HG02759 (cell line): Measurements from ENCODE around the gene MAP3K20.
"Not testable (repeated sequence)": the region's sequence is repeated elsewhere in the genome, so short reads cannot be mapped to it uniquely, and the experiment has no call there.

Source experiments
- ATAC-seq: cut with Tn5 transposase; IDR thresholded peaks from one replicate; pipeline ENCODE4 v1.9.1; 2021; ENCODE audit warnings: mild to moderate bottlenecking, moderate library complexity; ENCODE audit not compliant: unreplicated experiment

The MAP3K20 gene

GRCh38 chr2:173262356-173262755, 186.7 kb downstream of the MAP3K20 start:
- ATAC-seq: not testable (repeated sequence)

DNA sequence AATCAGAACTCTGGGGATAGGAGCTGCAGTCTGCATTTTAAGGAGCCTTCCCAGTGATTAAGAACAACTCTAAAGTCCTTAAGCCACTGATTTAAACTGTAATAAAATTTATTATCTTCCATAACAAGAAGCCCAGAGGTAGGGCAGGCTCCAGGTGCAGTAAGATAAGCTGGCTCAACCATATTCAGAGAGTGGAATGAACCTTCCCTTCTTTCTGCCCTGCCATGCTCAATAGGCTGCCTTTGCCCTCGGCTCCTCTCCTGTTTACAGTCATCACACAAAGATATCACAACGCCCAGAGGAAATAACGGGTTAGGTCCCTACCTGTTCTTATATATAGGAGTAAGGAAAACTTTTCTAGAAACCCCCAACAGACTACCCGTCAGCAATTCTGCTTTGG, 188.5 kb downstream of the MAP3K20 start:
- ATAC-seq: no peak

- peak; percentile 96 for ATAC-seq
Observed at GRCh38 chr2:173264603-173265366, 189.1 kb downstream of the MAP3K20 start.

GRCh38 chr2:173271135-173271534, 195.5 kb downstream of the MAP3K20 start:
- ATAC-seq: no peak

DNA sequence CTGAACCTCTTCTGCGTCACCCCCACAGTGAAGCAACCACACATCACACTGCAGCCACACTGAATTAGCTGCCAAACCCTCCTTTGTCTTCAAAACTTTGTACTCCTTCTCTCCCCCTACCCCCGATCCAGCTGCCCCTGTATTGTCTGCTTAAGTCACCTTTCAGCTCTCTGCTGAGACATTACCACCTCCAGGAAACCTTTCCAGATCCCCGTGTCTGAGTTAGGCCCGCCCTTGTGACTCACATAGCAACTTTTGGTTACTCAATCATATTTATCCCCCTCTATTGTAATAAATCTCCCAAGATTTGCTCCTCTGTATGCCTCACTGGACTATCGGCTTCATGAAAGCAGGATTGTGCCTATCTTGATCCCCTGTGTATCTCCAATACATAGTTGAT, 196.2 kb downstream of the MAP3K20 start:
- no peak for ATAC-seq

DNA sequence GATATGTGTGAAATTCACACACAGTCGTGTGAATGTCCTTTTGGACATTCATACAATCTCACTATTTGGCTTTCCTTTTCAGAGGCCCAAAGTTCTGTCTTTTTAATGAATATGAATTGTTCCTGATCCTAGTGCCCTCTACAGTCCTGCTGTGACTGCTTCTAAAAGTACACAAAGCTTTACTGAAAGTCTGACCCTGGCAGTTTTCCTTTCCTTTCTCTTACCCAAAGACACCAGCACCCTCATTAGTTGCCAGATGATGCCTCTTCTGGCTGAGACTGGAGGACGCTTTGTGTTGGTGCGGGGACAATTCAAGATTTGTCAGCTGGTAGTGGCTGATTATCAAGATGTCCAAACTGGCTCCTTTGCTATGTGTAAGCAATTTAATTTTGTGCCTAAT, 197.2 kb downstream of the MAP3K20 start:
- ATAC-seq: no peak

DNA sequence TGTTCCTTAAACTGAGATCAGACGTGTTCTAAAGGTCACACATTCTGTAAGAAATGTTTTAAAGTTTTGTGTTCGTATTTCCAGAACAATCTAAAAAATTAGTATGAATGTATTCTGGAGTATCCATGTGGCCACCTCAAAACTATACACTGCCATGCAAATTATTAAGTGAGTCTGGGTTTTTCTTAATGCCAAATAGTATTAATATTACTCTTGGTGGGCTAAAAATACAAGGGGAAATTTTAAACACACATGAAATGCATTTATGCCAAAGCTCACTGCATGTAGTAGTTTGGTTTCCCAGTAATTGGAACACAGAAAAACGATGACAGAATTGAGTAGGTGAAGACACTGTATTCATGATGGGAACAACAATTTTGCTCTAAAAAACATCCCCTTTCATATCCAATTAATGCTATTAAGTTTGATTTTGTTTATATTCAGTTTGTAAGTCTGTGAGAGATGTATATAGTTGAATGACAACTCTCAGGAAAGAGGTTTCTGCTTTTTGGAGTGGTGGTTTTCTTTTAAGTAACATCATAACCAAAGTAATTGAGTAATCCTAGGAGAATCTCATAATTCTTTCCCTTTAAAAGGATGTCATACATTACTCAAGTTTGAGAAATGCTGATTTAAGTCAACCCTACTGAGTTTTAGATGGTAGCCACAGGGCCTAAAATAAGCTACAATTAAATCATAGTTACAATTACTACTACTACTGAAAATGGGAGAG, 203.3 kb downstream of the MAP3K20 start:
- no peak for ATAC-seq

DNA sequence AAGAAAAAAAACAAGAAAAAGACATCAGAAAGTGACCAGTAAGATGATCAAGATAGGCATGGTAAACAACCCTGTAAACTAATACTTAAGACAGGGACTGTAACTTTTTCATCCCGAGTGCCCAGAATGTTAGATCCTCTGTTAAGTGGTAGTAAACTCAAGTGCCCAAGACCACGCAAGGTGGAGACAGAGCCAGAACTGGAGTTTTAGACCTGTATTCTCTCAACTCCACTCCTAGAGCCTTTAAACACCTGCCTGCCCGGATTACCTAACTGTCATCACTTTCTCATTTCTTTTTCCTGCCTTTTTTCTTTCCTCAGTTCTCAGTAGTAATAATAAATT, 203.9 kb downstream of the MAP3K20 start:
- ATAC-seq: no peak

DNA sequence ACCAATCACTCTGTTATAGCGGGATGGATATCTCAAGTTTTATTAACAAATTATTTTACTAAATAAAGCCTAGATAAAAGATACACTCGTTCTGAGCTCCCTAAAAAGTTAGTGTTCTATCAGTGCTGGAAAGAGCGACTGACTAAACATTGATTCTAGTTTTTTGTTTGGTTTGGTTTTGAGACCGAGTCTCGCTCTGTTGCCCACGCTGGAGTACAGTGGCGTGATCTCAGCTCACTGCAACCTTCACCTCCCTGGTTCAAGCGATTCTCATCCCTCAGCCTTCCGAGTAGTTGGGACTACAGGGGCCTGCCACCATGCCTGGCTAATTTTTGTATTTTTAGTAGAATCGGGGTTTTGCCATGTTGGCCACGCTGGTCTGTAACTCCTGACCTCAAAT, 205.2 kb downstream of the MAP3K20 start:
- no peak for ATAC-seq

DNA sequence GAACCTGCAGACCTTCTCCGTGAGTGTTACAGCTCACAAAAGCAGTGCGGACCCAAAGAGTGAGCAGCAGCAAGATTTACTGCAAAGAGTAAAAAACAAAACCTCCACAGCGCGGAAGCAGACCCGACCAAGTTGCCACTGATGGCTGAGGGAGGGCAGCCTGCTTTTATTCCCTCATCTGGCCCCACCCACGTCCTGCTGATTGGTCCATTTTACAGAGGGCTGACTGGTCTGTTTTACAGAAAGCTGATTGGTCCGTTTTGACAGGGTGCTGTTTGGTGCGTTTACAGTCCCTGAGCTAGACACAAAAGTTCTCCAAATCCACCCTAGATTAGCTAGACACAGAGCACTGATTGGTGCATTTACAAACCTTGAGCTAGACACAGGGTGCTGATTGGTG, 206.3 kb downstream of the MAP3K20 start:
- ATAC-seq: not testable (repeated sequence)

DNA sequence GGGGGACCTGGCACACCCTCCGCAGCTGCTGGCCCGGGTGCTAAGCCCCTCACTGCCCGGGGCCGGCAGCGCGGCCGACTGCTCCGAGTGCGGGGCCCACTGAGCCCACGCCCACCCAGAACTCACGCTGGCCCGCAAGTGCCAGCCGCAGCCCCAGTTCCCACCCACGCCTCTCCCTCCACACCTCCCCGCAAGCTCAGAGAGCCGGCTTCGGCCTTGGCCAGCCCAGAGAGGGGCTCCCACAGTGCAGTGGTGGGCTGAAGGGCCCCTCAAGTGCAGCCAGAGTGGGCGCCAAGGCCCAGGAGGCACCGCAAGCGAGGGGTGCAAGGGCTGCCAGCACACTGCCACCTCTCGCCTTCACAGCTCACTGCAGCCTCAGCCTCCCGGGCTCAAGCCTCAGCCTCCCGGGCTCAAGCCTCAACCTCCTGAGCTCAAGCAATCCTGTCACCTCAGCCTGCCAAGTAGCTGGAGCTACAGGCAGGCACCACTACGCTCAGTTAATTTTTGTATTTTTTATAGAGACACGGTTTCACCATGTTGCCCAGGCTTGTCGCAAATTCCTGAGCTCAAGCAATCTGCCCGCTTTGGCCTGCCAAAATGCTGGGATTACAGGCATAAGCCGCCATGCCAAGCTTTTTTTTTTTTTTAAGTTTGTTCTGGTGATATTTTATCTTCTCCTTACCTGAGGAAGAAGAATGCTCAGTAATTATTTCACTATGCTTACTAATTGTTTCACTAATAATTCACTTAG, 207.3 kb downstream of the MAP3K20 start:
- no peak for ATAC-seq

- peak; percentile 86 for ATAC-seq
Observed at GRCh38 chr2:173286153-173286809, 210.6 kb downstream of the MAP3K20 start.

DNA sequence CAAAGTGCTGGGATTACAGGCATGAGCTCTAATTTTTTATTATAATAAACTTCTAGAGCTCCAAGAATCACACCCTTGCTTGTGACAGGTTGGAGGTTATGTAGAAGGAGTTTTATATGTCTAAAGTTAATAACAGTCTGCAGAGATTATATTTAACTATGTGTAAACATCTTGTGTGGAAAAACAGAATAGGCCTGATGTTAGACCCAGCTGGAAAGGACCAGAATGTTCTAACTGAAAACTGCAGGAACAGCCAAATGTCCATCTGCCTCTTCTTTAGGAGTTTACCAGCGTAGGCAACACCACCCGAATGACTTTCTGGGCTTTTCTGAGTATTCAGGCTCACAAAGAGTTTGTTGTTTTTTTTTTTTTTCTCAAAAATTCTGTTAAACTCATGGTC, 211.9 kb downstream of the MAP3K20 start:
- no peak for ATAC-seq

GRCh38 chr2:173288561-173288960, 212.9 kb downstream of the MAP3K20 start:
- no peak for ATAC-seq

GRCh38 chr2:173290046-173290445, 214.4 kb downstream of the MAP3K20 start:
- ATAC-seq: no peak

DNA sequence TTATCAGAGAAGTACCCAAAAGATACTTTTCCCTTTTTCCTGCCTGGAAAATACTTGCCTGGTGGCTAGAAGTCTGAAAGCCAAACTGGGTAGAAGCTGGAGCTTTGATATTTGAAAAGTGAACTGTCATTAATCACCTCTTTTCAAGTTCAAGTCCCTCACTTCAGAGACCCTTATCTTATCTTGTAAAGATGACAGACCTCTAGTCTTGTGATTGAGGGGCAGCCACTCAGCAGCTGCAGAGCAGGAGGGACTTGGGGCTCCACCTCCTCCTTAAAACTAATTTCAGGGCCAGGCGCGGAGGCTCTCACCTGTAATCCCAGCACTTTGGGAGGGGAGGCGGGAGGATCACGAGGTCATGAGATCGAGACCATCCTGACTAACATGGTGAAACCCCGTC, 214.9 kb downstream of the MAP3K20 start:
- ATAC-seq: no peak

- ATAC-seq: no peak
Observed at GRCh38 chr2:173291412-173291811, 215.8 kb downstream of the MAP3K20 start.

DNA sequence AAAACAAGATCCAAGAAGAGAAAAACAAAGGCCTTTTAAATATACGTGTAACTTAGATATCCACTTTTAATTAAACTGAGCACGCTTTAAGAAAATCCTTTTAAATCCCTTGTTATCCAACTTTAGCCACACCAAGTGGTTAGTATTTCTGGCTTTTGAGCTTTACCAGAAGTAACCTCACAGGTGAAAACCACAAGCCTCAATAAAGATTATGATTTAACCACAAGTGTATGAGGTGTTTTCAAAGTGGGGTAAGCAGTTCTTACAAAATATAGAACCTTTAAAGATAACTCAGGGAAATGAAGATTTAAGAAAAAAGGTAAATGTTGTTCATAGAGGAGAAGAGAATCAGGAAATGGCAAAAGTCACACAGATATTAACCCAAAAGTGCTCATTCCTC, 220.6 kb downstream of the MAP3K20 start:
- ATAC-seq: no peak

GRCh38 chr2:173298536-173299097, 223.0 kb downstream of the MAP3K20 start:
- ATAC-seq: no peak

DNA sequence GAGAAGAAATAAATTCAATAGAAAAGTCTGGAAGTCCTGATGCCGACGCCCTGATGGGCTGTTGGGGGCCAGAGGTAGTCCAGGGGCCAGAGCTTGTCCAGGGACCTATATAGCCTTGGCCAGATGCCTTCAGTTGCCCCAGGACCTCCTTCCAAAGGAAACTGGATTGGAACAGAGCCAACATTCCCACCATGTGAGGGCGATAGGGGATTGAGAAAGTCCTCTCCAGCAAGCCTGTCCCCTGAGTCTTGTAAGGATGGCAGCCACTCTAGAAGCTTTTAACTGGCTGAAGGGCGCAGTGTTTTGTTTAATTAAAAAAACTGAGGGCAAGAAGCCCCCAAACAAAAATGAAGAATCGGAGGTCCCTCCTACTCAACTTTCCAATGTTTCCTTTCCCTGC, 224.1 kb downstream of the MAP3K20 start:
- ATAC-seq: no peak

DNA sequence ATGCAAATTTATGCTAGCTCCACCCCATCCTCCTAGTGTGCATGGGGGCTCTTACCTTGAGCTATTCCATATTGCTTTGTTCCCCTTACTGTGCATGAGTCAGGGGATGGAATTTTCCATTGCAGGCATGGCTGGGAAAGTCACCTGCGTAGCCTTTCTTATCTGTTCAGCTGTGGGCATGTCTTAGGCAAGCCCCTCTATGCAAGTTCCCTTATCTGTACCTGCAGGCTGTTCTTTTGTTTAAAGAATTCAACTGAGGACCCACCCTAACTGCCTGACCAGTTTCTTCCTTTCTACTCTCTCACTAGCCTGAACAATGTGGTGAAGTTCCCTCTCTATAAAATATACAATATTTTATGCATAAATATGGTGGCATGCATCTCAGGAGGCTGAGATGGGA, 224.8 kb downstream of the MAP3K20 start:
- ATAC-seq: no peak
